Upper lobe of left lung (tissue), 6 donors: ENCODE results near the gene CPB2. TPM values are rescaled to one million over a fixed set of nuclear protein-coding genes. Genes with fewer than 3 reads are reported as not detected.

Experiments used
- ATAC-seq, 2 donors: fragments of 200-7000 bp; cut with Tn5 transposase; one replicate each; pipeline ENCODE4 v1.9.1; 2022; ENCODE audit warnings: mild to moderate bottlenecking in 2 of 2, moderate library complexity in 2 of 2; ENCODE audit not compliant: low FRiP score in 2 of 2
- DNase-seq, 2 donors: peaks; one replicate each; pipeline ENCODE4 v3.0.0-alpha.2; 2019 to 2020
- H3K27ac ChIP-seq, 4 donors: fragments of 200-600 bp; sonication (generic); one replicate each; pipeline ENCODE4 v1.5.1; 2016 to 2019
- H3K27me3 ChIP-seq, 4 donors: fragments of 200-600 bp; sonication (generic); one replicate each; pipeline ENCODE4 v1.5.1; 2017 to 2019
- H3K36me3 ChIP-seq, 4 donors: fragments of 200-600 bp; sonication (generic); one replicate each; pipeline ENCODE4 v1.5.1; 2016 to 2019
- H3K4me1 ChIP-seq, 4 donors: fragments of 200-600 bp; sonication (generic); one replicate each; pipeline ENCODE4 v1.5.1; 2018 to 2019
- H3K4me3 ChIP-seq, 4 donors: fragments of 200-600 bp; sonication (generic); one replicate each; pipeline ENCODE4 v1.5.1; 2017 to 2019; ENCODE audit warnings: mild to moderate bottlenecking in 2 of 4, moderate library complexity in 1 of 4
- H3K9me3 ChIP-seq, 4 donors: fragments of 200-600 bp; sonication (generic); one replicate each; pipeline ENCODE4 v1.5.1; 2018 to 2019
- EP300 ChIP-seq, 4 donors: sonication (generic); formaldehyde crosslinking; IDR thresholded peaks; one replicate each; pipeline ENCODE4 v1.5.1; 2017; ENCODE audit warnings: antibody characterized with exemption in 4 of 4, control low read depth in 2 of 4
- POLR2A ChIP-seq, 4 donors: fragments of 450-650 bp; IDR thresholded peaks; one replicate each; pipeline ENCODE4 v1.5.1; 2016 to 2017; ENCODE audit warnings: antibody characterized with exemption in 4 of 4, mild to moderate bottlenecking in 2 of 4
- POLR2AphosphoS5 ChIP-seq, 2 donors: sonication (generic); formaldehyde crosslinking; IDR thresholded peaks; one replicate each; pipeline ENCODE4 v1.5.1; 2017; ENCODE audit warnings: antibody characterized with exemption in 2 of 2
- WGBS, 2 donors: methylation state at CpG; one replicate each; pipeline ENCODE4 v1.1.5; 2017 to 2018; 5-methylcytosine and 5-hydroxymethylcytosine counted together
- total RNA-seq, 6 donors: library from RNA; depleted of rRNA in 4 of 6; stranded (reverse); fragments of >200 nt in 4 of 6; gene quantifications; one replicate each; pipeline versions ENCODE4 v1.1.0 to v1.2.1, GENCODE V29; 2016 to 2021
- TF ChIP-seq, protein P1 (sequence below), 6 experiments: fragments of 450-650 bp in 4 of 6; fragments of 200-600 bp in 2 of 6; sonication (generic) in 2 of 6; IDR thresholded peaks; one replicate each; pipeline ENCODE4 v1.5.1; 2016 to 2019; ENCODE audit warnings: antibody characterized with exemption in 6 of 6
- donor health status: DM: no; HTN: no; CAD: no; lungs with moderate emphysema.
- donor health status: DM: no; HTN: yes; CAD: no; lungs with severe emphysema.

CPB2 gene
- total RNA-seq, 6 donors from 2014 or later, result 2.1 to 114 (median 21.3) TPM

- ATAC-seq (no peak), DNase-seq (no peak)
- Histone ChIP-seq H3K27me3 (no peaks in the 10 kb centered on the region), H3K9me3 (no peaks in the 10 kb centered on the region), H3K4me3 (no peak overlapping the region), H3K36me3 (peaks cover 5 to 71% (median 9%) of the 10 kb centered on the region in 4 donors), H3K4me1 (no peaks in the 10 kb centered on the region), H3K27ac (no peak overlapping the region)
- TF ChIP-seq, protein P1, sequence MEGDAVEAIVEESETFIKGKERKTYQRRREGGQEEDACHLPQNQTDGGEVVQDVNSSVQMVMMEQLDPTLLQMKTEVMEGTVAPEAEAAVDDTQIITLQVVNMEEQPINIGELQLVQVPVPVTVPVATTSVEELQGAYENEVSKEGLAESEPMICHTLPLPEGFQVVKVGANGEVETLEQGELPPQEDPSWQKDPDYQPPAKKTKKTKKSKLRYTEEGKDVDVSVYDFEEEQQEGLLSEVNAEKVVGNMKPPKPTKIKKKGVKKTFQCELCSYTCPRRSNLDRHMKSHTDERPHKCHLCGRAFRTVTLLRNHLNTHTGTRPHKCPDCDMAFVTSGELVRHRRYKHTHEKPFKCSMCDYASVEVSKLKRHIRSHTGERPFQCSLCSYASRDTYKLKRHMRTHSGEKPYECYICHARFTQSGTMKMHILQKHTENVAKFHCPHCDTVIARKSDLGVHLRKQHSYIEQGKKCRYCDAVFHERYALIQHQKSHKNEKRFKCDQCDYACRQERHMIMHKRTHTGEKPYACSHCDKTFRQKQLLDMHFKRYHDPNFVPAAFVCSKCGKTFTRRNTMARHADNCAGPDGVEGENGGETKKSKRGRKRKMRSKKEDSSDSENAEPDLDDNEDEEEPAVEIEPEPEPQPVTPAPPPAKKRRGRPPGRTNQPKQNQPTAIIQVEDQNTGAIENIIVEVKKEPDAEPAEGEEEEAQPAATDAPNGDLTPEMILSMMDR (IDR thresholded peaks at IDR 0.05), result no peak
- no peak for TF ChIP-seq POLR2AphosphoS5 (IDR thresholded peaks at IDR 0.05)
- TF ChIP-seq EP300 (IDR thresholded peaks at IDR 0.05), result no peak
- no peak for TF ChIP-seq POLR2A (IDR thresholded peaks at IDR 0.05)
Measured at GRCh38 chr13:46012404-46012803, 92.4 kb downstream of the CPB2 start.

DNA sequence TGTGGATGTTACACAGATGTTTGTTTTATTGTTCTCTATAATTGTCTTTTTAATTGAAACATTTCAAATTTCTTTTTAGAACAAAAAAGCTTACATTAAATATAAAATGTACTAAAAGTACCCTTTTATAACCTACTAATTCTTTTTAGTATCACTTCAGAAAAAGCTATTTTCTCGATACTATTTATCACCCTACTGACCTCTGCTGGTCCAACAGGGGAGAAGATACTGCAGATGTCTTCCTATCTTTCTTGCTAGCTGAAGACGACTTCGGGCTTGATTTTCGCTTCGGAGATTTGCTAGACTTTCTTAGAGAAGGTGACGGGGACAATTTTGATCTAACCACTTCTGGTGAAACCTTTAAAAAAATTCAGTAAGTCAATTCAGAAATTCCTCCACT, 94.7 kb downstream of the CPB2 start:
- no peak for DNase-seq
- no peak for ATAC-seq

GRCh38 chr13:46008631-46009030, 96.2 kb downstream of the CPB2 start:
- no peaks in the 10 kb centered on the region for H3K27me3 ChIP-seq
- H3K36me3 ChIP-seq, result peaks cover 5 to 68% (median 15%) of the 10 kb centered on the region in 4 donors
- 97 to 100% methylated on average over 2 of the region's 2 CpGs for WGBS, 2 donors
- DNase-seq (no peak), ATAC-seq (no peak)
- H3K9me3 ChIP-seq, result no peaks in the 10 kb centered on the region
- no peak for TF ChIP-seq EP300 (IDR thresholded peaks at IDR 0.05)
- TF ChIP-seq POLR2AphosphoS5 (IDR thresholded peaks at IDR 0.05), result no peak
- no peak for TF ChIP-seq POLR2A (IDR thresholded peaks at IDR 0.05)
- TF ChIP-seq, protein P1 (IDR thresholded peaks at IDR 0.05), result no peak
- H3K4me3 ChIP-seq, result no peak overlapping the region
- no peaks in the 10 kb centered on the region for H3K4me1 ChIP-seq
- no peak overlapping the region for H3K27ac ChIP-seq

More for the DNA sequence above, 94.7 kb downstream of the CPB2 start:
- no peaks in the 10 kb centered on the region for H3K4me1 ChIP-seq
- no peaks in the 10 kb centered on the region for H3K9me3 ChIP-seq
- no peak overlapping the region for H3K27ac ChIP-seq
- peaks cover 5 to 68% (median 15%) of the 10 kb centered on the region in 4 donors for H3K36me3 ChIP-seq
- H3K4me3 ChIP-seq, result no peak overlapping the region
- TF ChIP-seq, protein P1 (IDR thresholded peaks at IDR 0.05), result no peak
- TF ChIP-seq POLR2AphosphoS5 (IDR thresholded peaks at IDR 0.05), result no peak
- no peak for TF ChIP-seq EP300 (IDR thresholded peaks at IDR 0.05)
- no peak for TF ChIP-seq POLR2A (IDR thresholded peaks at IDR 0.05)
- 88 to 91% methylated on average over 6 of the region's 6 CpGs for WGBS, 2 donors
- H3K27me3 ChIP-seq, result no peaks in the 10 kb centered on the region

GRCh38 chr13:46006688-46007452, 98.0 kb downstream of the CPB2 start:
- Histone ChIP-seq H3K4me3 (no peak overlapping the region), H3K9me3 (no peaks in the 10 kb centered on the region), H3K27me3 (no peaks in the 10 kb centered on the region), H3K4me1 (no peaks in the 10 kb centered on the region), H3K27ac (no peak overlapping the region), H3K36me3 (peaks cover 5 to 73% (median 16%) of the 10 kb centered on the region in 4 donors)
- DNase-seq, result no peak
- TF ChIP-seq POLR2A (IDR thresholded peaks at IDR 0.05), result no peak
- TF ChIP-seq, protein P1 (IDR thresholded peaks at IDR 0.05), result no peak
- TF ChIP-seq EP300 (IDR thresholded peaks at IDR 0.05), result no peak
- no peak for TF ChIP-seq POLR2AphosphoS5 (IDR thresholded peaks at IDR 0.05)
- 91 to 92% methylated on average over 6 of the region's 6 CpGs for WGBS, 2 donors
- ATAC-seq, result no peak

GRCh38 chr13:46004491-46004890, 100.3 kb downstream of the CPB2 start:
- Histone ChIP-seq H3K27me3 (no peaks in the 10 kb centered on the region), H3K4me1 (no peaks in the 10 kb centered on the region), H3K27ac (no peak overlapping the region), H3K36me3 (peaks cover 12 to 73% (median 24%) of the 10 kb centered on the region in 4 donors), H3K4me3 (no peak overlapping the region), H3K9me3 (no peaks in the 10 kb centered on the region)
- TF ChIP-seq, protein P1 (IDR thresholded peaks at IDR 0.05), result no peak
- TF ChIP-seq POLR2AphosphoS5 (IDR thresholded peaks at IDR 0.05) (no peak), POLR2A (IDR thresholded peaks at IDR 0.05) (no peak), EP300 (IDR thresholded peaks at IDR 0.05) (no peak)
- 94% methylated on average over 1 of the region's 1 CpG for WGBS, 2 donors
- ATAC-seq, result no peak
- DNase-seq, result no peak
